ENCODE results near the gene RGS3. TPM values are rescaled to one million over a fixed set of nuclear protein-coding genes. Genes with fewer than 3 reads are reported as not detected.

Gene RGS3
- total RNA-seq, 1 donor from 2014 or later = 59.9 TPM

DNA sequence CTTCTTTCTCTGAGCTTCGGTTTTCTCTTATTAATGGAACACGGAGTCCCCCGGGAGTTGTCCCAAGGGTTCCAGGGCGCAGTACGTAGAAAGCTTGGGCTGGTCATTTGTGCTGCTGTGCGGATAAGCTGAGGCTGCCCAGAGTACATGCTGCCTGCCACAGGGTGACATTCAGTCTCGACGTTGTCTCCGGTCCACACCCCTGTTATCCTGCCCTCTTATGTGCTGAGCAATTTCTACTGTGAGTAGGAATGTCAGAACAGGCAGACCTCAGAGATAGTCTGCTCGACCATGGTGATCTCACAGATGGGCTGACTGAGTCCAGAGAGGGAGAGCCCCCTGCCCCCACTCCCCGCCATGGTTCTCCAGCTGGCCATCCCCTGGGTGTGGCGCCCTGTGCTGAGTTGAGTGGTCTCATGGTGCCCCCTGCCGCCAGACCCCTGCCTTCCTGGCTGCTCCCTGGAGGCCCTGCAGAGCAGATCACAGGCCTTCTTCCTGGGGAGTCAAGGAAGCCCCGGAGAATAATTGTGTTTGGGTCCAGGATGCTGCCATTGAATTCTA is 124.0 kb downstream of the RGS3 start:
- peak; percentile 80 for DNase-seq

DNA sequence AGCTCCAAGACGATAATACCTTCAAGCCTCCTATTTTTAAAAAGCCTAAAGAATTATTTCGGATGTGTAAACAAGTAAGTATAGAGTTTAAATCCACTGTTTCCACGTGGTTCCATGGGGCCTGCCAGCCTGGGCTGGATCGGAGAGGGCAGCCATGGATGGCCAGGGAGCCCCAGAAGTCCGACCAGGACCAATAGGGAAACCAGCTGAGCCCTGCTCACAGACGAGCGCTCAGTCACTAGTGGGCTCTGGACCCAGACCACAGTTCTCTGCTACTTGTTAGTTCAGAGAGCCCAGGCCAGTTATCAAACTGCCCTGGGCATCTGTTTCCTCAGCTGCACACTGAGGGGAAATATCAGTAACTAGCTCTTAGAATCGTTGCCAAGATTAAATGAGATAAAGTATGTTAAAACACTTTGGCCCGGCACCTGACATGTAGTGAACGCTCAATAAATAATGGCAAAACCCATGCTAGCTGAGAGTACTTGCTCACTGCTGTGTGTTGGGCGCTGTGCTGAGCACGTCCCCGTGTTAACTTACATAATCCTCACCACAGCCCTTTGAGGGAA is 124.8 kb downstream of the RGS3 start:
- DNase-seq = no peak

DNA sequence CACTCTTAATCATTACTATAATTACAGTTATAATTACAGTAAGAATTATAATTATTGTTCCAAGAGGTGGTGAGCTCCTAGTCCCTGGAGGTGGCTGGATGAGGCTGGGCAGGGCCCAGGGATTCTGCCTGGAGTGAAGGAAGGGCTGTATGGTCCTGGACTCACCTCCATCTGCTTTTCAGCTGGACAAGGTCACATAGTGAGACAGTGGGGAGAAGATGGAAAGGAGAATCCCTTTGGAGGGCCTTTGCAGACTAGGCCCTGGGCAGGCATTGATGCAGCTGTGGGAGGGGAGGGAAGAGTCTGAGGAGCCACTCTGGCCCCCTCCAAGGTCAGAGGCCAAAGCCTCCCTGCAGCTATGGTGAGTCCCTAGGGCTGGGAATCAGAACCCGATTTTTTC is 125.4 kb downstream of the RGS3 start:
- no peak for DNase-seq

DNA sequence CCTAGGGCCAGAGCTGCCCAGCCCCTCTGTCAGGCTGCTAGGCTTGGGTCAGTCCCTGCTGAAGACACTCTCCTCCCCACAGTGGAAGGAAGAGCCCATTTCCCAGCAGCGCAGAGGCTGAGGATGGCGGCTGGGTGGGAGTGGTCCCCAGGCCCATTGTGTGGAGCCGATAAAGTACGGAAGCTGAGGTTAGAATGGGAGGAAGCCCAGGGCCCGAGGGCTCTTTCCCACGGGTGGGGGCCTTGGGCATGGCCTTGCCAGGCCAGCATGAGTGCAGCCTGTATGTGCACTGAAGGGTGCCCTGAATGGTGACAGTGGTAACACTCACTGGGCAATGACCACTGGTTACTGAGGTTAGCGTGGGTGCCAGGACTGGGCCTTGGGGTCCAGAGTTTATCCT is 125.9 kb downstream of the RGS3 start:
- no peak for DNase-seq

DNA sequence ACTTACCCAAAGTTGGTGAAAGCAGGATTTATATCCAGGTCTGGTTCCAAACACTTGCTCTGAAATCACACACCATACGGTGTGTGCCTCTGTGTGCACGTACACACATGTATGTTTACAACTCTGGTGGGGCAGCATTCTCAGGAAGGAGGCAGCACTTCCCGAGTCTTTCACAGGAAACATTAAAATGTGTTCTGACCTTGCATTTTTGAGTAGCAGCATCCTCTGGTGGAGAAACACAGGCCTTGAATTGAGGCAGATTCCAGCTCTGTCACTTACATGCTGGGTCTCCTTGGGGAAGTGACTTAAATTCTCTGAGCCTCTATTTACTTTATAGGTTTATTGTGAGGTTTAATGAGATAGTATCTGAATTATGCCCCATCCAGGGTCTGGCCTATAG is 126.4 kb downstream of the RGS3 start:
- DNase-seq = peak; percentile 56

DNA sequence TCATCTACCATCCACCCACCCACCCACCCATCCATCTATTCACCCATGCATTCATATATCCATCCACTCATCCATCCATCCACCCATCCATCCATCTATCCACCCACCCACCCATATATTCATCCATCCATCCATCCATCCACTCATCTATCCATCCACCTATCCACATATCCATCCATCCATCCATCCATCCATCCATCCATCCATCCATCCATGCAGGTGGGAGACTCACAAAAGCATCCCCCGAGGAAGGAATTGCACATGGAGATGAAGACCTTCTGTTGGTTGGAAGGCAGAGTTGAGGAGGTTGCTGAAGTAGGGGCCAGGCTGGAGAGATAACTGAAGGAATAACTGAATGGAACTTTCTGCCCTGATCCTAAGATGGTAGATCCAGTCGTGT is 126.9 kb downstream of the RGS3 start:
- DNase-seq = no peak

DNA sequence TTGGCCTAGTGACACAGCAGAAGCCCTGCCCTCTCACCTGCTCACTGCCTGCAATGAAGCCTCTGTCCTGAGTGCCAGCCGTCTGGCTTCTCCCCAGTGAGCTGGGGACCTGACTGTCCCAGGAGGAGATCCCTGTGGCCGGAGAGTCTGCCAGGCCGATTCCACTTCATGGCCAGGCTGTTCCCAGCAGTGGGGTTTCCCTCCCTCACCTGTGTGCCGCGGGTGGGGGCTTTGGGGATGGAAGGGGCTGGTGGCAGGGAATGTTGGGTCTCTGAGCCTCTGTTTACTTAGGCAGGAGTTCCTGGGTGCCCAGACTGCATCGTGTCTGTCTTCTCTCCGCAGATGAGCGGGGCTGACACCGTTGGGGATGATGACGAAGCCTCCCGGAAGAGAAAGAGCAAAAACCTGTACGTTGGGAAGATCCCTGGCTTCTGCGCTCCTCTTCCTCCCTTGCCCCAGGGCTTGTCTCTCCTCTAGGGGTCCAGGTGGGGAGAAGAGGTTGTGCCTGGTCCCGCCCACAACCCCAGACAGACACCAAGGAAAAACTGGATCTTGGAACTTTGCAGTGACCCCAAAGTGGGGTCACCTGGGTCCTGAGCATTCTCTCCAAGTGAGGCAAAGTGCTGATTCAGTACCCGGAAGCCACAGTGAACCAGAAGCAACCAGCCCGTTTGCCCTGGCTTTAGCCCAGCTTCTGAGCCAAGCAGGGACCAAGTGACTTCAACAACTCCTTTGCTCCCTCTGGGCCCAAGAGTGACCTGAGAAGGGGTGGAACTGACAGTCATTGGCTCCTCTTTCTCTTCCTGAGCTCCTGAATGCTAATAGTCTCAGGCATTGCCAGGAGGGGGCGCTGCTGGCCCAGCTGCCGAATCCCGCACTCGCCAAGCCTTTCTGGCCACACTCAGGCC is 127.7 kb downstream of the RGS3 start:
- DNase-seq = peak; percentile 93

DNA sequence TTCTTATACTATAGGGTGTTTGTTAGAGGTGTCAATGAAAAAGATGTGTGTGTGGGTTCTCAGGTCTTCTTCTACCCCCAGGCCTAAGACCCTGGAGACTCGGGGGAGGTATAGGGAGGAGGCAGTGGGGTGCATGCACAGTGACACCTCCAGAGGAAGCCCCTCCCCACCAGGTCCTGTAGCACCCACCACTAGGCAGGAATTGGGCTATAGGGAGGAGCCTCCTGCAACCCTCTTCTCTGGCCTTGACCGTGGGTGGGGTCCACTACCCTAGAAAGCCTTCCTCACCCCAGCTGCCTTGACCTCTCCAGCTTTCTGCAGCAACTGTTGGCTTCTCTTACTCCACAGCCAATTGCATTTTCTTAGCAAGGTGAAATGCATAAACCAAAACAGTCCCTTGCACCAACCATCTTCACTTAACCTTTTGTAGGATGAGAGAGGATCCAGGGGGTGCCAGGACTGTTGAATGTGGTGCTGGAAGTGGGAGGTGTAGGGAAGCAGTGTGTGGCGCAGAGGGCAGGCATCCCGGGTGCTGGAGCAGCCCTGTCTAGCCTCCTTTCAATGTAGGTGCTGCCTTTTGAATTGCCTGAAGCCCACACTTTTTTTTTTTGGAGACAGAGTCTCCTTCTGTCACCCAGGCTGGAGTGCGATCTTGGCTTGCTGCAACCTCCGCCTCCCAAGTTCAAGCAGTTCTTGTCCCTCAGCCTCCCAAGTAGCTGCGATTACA is 128.5 kb downstream of the RGS3 start:
- DNase-seq = no peak

DNA sequence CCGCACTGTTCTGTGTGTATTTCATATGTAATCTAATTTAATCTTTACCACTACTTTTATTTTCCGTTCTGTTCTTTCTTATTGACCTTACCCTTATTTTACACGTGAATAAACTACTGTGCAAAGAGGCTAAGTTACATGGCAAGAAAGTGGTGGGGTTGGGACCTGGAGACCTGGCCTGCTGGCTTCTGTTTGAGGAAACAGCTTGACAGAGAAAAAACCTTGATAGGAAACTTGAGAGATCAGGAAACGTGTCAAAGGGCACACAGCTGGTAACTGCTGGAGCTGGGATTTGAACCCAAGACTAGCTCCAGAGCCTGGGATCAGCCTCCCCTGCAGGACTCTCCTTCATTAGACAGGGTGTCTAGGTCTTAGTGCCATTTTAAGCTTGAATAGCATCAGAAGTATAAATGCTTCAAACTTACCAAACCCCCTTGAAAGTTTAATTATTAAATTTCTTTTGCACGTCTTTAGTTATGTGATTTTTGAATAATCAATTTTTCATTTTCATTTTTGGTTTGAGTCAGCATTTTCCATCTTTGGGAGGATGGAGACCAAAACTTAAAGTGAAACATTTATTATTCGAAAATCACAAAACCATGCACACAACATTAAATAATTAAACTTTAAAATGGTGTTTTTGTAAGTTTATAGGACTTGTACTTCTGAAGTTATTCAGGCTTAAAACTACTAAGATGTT is 129.5 kb downstream of the RGS3 start:
- DNase-seq = no peak

DNA sequence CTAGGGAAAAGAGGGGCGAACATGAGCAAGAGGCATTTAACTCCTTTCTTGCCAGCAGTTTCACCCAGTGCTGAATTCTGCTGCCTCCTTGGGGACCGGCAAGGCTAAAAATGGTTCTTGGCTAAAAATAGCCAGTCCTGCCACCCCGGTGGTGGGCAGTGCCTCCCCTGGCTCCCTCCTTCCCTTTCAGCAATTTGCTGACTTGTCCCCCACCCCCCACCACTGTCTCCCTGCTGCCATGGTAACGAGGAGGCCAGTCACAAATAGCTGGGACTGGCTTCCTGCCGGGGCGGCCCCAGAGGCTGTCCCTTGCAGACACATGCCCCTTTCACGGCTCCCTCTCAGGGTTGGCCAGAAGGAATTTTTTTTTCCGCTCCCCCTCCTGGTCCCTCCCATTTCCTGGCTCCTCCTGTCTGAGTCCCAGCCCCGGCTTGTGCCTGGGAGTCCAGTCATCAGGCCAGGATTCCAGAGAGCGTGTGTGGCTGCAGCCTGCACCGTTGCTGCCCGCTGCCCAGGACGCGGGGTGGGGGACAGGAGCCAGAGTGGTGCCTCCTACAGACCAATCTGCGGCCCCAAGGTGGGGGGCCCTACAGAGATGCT is 130.3 kb downstream of the RGS3 start:
- DNase-seq = peak; percentile 99

DNA sequence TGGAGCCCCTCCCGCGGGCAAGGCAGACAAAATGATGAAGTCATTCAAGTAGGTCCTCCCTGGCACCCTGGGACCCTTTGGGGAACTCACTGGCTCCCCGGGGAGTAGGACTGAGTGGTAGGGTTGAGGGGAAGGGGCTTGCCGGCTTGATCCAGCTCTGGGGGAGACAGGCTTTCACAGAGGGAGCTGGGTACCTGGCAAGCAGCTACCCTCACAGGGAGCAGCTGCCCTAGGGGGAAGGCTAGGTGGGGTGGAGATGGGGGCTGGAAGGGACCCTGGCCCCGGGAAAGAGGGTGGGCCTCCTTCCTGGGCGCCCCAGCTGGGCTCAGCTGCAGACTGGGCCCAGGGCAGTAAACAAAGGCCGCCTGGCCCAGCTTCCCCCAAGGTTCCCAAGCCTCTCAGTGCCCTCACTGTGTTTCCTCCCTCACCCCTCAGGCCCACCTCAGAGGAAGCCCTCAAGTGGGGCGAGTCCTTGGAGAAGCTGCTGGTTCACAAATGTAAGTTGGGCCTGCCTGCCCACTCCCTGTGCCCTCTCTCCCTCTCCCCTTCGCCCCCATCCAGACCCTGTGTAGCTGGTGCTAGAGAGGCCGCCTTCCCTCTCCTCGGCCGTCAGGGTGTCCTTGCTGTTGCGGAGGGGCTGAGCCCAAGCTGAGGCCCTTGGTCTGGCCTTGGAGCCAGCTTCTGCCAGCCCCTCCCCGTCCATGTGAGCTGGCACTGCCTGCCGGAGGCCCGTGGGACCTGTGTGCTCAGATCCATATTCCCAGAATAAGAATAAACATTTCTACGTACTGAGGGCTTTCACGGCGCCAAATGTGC is 131.2 kb downstream of the RGS3 start:
- no peak for DNase-seq

DNA sequence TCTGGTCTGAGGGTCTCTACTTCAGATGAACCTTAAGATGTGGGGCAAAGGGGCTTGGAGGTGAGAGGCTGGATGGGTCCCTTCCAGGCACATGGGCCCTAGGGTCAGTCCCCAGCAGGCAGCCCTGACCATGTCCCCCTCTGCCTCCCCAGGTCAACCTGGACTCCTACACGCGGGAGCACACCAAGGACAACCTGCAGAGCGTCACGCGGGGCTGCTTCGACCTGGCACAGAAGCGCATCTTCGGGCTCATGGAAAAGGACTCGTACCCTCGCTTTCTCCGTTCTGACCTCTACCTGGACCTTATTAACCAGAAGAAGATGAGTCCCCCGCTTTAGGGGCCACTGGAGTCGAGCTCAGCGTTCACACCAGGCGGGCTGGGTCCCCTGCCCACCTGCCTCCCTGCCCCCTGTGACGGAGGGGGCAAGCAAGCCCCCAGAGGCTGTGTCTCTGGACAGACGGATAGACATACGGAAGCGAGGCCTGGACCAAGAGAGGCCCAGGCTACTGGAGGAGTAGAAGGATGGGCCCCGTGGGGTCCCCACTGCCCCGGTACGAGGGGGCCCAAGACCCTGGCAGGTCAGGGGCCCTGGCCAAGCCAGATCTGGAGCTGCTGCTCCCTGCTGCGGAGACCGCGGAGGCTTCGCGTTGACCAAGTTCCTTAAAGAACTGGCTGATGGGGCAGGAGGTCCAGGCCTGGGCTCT is 133.2 kb downstream of the RGS3 start:
- DNase-seq = no peak

DNA sequence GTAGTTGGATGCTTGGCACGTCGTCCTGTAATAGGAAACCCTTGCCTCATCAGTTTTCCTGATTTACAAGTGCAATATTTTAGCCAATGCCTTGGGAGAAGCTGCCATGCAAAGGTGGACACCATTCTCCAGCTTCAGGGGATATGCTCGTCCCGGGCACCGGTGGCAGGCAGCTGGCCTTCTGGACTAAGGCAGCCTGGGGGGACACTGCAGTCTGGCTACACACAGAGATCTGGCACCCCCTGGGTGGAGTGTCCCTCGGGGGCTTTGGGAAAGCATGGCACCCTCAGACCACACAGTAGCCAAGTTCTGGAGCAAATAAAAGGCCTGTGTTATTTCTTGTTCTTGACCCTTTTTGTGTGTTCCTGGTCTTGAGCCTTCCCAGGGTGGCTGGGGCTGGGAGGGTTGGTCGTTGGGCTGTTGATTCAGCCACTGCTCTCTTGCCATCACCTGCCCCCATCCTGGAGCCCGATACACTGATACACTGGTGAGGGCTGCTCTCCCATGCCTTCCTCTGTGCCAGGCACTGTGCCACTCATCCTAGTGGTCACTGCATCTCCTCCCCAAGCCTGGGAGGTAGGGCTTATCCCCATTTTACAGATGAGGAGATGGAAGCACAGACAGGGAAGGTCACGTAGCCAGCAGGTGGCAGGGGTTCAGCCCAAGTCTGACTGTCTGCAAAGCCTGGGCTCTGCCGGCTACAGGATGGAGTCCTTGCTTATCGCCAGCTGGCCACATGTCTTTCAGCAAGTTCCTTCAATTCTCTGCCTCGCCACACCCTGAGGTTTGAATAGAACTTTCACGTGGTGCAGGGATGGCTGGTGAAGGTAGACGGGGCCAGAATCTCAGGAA is 134.1 kb downstream of the RGS3 start:
- no peak for DNase-seq

DNA sequence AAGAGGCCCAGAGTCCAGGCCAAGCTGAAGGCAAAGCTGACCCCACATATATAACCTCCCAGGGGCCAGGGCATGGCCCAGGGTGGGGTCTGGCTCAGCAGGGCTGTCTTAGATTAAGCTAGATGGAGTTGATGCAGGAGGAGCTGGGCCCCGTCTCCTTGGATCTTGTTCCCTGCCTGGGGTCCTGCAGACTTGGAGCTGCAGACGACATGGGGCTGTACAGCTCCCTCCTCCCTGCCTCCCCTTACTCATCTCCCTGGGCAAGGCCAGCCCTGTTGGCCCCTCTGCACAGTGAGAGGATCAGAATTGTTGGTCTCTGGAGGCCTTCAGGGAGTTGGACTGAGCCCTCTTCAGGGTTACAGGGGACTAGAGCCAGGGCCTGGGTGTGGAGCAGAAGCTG is 134.9 kb downstream of the RGS3 start:
- DNase-seq = no peak

DNA sequence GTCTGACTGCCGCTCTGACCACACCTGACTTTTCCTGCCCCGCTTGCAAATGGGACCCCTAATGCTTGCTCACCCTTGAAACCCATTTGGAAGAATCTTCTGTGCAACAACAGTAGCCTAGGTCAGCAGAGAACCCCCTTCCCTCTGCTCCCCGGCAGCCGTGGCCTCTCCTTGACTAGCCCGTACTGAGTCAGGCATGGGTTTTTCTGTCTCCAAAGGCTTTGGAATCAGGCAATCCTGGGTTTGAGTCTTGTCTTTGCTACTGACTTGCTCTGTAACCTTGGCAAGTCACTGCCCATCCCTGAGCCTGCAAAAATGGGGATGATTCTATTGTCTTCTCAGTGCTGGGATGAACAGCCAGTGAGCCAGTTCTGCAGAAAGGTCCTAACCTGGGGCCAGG is 135.4 kb downstream of the RGS3 start:
- no peak for DNase-seq

DNA sequence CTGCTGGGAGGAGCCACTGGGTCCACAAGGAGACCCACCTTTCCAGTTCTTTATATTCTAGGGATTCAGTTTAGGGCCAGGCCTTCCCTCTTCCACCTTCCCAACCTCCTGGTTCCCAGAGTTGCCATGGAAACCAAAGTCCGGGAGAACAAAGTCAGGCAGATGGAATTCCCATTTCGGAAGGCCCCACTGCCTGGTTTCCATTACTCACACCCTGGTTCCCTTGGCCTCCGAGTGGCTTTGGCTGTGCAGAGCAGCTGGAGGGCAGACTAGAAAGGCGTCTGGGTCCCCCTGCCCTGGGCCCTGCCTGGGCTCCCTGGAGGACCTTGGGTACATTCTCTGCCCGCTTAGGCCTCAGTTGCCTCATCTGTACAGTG is 136.1 kb downstream of the RGS3 start:
- DNase-seq = peak; percentile 86

DNA sequence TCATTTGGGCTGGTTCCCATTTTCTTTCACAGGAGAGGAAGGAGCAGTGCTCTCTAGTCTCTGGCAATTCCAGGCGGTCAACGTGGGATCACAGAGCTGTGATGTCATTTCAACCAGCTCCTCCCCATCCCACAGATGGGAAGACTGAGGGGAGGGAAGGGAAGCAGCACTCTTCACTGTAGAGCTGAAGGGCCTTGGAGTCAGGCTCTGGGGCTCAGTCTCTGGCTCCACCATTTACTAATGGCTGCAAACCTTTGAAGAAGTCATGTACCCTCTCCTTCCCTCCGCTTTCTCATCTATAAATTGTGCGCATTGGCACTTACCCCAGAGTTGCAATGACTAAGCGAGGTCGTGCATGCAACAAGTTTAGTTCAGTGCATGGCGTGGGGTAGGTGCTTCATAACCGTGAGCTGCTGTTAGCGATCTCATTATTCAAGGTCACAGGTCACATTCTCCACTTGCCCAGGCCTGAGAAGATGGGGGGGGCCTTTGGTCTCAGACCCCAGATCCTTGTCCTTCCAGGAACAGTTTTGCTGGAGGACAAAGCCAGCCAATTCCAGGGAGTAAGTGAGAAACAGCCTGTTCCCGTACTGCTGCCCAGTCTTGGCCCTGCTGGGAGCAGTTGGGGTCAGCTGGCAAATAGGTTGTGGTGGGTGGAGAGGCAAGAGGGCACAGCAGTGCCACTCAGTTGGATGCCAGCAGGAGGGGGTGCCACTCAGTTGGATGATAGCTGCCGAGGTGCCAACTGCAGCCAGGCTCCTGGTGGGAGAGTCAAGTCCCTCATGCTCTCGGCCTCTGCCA is 136.7 kb downstream of the RGS3 start:
- DNase-seq = no peak

DNA sequence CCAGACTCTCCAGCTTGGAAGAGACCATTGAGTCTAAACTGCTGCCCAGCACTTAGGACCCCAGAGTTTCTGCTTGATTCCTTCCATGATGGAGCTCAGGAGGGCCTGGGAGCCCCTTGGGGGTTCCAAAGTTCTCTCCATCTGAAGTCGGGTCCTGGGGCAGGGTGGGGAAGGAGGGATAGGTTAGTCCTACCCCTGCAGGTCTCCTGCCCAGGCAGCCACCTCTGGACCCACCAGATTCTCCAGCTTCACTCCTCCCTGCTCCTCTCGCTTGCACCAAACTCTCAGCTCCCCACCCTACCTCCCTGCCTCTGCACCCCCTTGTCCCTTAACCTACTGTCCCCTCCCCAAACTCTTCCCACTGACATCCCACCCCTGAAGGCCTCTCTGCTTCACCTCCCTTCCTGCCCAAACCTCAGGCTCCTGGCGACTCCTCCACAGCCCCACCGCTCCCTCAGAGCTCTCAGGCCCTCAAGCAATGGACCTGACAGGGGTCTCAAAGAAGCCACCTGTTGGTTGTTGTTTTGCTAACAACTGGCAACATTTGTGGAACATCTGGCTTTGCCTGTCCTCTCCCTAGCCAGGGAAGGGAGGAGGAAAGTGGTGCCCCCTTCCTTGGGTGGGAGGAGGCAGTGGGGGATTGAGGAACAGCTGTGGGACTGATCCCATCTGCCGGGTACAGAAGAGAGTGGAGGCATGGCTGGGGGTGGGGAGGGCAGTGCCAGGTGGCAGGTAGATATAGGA is 137.5 kb downstream of the RGS3 start:
- DNase-seq = peak; percentile 92
